HG03439 (cell line): ENCODE results near the gene TMEM231.

Experiments used
- ATAC-seq: cut with Tn5 transposase; IDR thresholded peaks from one replicate; pipeline ENCODE4 v1.9.1; 2021; ENCODE audit warnings: mild to moderate bottlenecking, moderate library complexity; ENCODE audit not compliant: unreplicated experiment

The TMEM231 gene

DNA sequence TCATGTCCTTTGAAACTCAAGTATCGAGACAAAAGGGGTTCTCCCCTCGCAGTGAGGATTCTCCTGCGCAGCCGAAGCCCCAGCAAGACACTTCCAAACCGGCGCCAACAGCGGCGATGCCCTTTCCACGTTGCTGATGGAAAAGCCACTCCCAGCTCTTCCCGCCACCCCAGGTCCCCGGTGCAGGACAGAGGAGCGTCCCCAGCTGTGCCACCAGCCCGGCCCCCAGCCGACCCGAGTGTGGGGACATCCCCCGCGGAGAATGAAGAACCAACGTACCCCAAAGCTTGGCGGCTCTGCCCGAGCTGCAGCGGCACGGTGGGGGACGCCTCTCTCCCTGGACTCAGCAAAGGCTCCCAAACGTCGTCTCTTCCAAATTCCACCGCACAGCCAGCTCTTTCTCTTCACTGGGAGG is 61.4 kb downstream of the TMEM231 start:
- no peak for ATAC-seq

DNA sequence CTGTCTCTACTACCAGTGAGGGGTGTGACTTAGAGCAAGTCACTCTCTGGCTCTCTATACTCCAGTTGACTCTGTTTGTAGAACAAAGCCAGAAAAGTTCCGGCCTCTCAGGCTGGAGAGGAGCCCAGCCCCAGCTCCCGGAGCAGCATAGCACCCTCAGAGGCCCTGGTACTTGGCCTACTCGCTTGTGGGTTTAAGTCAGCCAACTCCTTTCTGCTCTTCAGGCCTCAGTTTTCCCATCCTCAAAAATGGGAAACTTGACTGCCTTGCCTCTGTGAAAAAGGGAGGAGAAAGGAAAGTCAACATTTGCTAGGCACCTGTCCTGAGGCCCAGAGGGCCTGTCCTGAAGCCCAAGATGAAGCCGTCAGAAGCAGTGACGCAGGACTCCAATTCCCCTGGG is 61.9 kb downstream of the TMEM231 start:
- ATAC-seq = no peak

DNA sequence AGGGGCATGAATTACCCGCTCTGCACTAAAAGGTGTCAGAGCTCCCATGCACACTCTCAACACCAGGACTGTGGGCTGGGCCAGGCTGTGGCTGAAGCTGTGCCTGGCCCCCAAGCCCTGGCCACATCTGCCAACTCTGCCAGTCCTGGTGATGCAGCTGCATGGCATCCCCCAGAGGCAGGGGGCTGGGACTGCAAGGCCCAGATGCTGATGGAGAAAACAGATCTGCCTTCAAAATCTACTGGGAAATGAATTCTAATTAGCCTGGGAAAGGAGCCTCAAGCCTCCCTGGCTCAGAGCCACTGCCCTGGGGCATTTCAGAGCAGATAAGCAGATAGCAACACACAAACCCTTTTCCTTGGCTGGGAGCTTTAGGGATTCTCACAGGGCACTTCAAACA is 64.2 kb downstream of the TMEM231 start:
- no peak for ATAC-seq

DNA sequence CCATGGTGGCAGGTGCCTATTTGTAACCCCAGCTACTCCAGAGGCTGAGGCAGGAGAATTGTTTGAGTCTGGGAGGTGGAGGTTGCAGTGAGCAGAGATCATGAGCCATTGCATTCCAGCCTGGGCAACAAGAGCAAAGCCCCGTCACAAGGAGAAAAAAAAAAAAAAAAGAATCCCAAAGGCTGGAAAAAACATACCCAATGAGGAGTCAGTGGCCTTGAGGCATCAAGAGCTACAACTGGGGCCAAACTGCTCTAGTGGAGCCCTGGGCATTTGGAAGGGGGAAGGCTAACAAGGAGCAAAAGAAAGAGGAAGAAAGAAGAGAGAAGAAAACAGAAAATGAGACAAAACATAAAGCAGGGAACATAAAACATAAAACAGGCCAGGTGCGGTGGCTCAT is 67.7 kb downstream of the TMEM231 start:
- ATAC-seq = no peak
